Measurements from ENCODE around the gene CERS4.

DNA sequence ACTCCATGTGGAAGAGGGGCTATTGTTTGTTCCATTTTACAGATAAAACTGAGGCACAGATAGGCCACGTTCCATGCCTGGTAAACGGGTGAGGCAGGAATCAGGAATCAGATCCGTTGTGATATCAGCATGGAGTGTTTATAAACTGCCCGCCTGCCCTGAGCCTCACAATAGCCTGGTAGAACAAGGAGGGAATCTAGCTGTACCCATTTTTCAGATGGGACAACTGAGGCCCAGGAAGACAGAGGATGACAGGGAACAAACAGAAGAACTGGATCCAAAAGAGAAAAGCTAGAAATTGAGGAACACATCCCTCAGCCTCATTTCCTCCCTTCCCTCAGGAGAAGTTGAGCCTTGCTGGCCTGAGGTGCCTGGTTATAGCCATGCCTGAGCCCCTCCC, 32.5 kb downstream of the CERS4 start:
- TF ChIP-seq, protein P1, sequence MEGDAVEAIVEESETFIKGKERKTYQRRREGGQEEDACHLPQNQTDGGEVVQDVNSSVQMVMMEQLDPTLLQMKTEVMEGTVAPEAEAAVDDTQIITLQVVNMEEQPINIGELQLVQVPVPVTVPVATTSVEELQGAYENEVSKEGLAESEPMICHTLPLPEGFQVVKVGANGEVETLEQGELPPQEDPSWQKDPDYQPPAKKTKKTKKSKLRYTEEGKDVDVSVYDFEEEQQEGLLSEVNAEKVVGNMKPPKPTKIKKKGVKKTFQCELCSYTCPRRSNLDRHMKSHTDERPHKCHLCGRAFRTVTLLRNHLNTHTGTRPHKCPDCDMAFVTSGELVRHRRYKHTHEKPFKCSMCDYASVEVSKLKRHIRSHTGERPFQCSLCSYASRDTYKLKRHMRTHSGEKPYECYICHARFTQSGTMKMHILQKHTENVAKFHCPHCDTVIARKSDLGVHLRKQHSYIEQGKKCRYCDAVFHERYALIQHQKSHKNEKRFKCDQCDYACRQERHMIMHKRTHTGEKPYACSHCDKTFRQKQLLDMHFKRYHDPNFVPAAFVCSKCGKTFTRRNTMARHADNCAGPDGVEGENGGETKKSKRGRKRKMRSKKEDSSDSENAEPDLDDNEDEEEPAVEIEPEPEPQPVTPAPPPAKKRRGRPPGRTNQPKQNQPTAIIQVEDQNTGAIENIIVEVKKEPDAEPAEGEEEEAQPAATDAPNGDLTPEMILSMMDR (IDR thresholded peaks at IDR 0.05; ENCODE audit: low read depth, low read length) = no peak
- TF ChIP-seq POLR2A (IDR thresholded peaks at IDR 0.05; ENCODE audit: extremely low read depth, insufficient read length) (no peak), MYC (IDR thresholded peaks at IDR 0.05; ENCODE audit: low read depth, low read length) (no peak)

Measured in NB4 (cell line).